HG03575 (cell line): ENCODE measurements around the gene CGB1.

Source experiments
- ATAC-seq: cut with Tn5 transposase; IDR thresholded peaks from one replicate; pipeline ENCODE4 v1.9.1; 2021; ENCODE audit not compliant: unreplicated experiment, insufficient number of reproducible peaks, low FRiP score; ENCODE audit errors: extremely low read depth

The CGB1 gene

GRCh38 chr19:49006905-49007304, 29.8 kb downstream of the CGB1 start:
- ATAC-seq, result no peak

- ATAC-seq, result no peak
Measured at GRCh38 chr19:49004964-49005614, 31.6 kb downstream of the CGB1 start.

- ATAC-seq, result no peak
Measured at GRCh38 chr19:49004133-49004532, 32.6 kb downstream of the CGB1 start.

GRCh38 chr19:48999481-49000325, 37.0 kb downstream of the CGB1 start:
- ATAC-seq, result no peak

DNA sequence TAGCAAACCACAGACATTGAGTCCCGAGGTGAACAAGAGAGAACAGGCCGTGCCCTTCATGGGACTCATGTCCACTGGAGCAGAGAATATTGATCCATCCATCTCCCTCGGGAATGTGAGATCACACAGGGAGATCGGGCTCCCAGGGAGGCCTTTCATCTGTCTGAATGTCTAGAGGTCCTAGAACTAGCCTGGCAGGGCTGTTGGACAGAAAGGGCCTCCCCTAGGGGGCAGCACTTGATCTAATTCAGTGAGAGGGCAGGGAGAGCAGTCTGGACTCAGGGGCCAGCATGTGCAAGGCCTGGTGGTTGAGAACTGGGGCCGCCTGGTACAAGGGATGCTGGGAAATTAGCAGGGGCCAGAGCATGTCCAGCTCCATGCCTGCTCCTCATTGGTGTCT, 38.7 kb downstream of the CGB1 start:
- no peak for ATAC-seq

DNA sequence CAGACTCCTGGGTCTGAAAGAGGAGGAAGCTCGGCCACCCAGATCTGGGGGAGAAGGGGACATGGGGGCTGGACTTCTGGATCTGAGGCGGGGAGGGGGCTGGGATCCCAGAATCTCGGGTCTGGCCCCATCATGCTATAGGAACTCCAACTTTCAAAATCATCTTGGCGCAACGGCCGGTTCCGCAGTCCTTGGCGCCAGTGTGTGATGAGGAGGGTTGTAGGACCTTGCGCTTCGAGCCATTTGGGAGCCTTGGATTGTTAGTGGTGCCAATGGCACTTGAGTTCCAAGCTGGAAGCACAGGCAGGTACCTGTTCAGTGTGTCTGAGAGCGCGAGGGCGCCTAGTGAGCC, 42.7 kb downstream of the CGB1 start:
- ATAC-seq, result no peak

GRCh38 chr19:48993175-48994034, 43.3 kb downstream of the CGB1 start, which contains the start of the genes GYS1 and RUVBL2:
TSS of gene GYS1 (minus strand) at chr19:48993309. CDS start at chr19:48993112, 197 bp downstream.
TSS of gene RUVBL2 (plus strand) at chr19:48993887. CDS start at chr19:48993912, 25 bp downstream.
- peak; percentile 76 for ATAC-seq

DNA sequence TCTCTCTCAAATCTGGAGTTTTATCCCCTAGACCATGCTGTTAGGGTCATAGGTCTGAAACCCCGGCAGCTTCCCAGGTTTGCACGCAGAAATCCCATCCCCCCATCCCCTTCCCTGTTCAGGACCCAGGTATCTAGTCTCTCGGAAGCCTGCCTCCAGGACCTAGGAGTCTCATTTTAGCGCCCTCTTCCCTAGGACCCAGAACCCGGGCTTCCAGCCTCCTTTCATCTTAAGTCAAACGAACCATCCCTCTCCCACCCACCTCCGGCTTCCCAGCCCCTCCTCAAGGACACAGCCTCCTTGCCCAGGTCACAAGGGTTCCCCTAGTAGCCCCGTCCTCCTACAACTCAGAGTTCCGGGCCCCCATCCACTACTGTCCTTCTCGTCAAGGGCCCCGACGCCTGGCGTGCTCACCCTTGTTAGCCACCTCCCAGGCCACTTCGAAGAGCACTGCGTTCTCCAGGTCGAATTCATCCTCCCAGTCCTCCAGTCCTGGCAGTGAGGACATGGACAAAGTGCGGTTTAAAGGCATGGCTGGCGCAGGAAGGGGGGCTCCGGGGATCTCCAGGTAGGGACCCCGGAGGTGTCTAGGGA, 44.0 kb downstream of the CGB1 start:
- no peak for ATAC-seq

- no peak for ATAC-seq
Measured at GRCh38 chr19:48991873-48992580, 44.7 kb downstream of the CGB1 start.

DNA sequence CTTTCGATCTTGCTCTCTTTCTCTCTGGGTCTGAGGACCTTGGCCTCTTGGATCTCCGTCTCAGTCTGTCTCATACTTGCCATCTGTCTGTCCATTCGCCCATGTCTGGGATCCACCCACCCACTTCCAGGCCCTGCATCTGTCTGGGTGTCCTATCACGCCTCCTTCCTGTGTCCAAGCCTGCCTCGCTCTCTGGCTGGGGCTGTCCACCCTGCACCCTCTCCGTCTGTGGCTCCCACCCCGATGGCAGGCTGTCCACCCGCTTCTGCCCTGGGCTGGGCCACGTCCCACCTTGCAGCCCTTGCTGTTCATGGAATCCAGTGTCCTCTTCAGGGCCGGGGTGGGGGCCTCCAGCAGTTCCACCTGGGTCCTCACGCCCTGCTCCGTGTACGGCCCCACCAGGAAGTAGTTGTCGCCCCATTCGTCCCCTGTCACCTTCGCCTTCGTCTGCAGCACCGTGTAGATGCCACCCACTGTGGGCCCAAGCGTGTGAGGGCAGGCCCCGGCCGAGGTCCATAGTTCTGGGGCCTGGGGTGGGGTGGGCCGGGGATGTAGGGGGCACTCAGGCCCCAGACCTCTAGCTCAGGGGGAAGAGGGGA, 45.6 kb downstream of the CGB1 start:
- ATAC-seq, result no peak

DNA sequence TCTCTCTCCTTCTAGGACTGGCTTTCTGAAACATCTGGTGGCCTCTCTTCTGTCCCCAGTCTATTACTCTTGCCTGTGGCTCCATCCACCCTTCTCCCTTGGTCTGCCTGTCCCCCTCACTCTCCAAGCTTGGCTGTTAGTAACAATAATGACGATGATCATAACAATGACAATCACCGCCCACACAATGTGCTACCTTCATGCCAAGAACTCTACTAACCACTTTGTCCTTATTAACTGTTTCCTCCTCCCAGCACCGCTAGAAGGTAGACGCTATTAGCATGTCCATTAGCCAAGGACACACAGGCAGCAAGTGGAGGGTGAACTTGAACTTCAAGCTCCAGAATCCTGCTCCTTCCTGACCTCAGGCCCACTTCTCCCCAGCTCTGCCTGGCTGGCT, 46.3 kb downstream of the CGB1 start:
- ATAC-seq, result no peak

DNA sequence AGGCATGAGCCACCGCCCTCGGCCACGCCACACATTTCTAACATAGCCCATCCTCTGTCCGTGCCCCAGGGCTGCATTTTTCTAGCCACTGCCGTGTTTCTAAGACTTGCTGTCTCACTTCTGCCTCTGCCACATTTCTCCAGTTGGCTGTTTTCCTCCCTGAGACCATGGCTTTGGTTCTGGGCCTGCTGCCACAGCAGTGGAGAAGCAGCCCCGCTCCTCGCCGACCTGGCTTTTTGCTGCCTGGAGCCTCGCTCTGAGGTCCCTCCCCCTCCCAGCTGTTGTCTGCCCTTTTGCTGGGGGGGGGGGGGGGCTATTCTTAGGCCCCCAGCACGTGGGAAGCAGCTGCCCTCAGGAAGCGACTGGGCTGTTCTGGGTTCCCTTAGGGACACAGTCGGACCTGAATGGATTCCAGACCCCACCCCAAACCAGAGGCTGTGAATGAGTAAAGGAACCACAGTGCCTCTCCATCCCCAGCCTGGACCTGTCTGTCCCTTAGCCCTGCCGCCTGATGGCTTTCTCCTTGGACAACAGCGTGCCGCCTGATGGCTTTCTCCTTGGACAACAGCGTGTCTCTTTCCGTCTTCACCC, 46.9 kb downstream of the CGB1 start:
- ATAC-seq, result no peak

DNA sequence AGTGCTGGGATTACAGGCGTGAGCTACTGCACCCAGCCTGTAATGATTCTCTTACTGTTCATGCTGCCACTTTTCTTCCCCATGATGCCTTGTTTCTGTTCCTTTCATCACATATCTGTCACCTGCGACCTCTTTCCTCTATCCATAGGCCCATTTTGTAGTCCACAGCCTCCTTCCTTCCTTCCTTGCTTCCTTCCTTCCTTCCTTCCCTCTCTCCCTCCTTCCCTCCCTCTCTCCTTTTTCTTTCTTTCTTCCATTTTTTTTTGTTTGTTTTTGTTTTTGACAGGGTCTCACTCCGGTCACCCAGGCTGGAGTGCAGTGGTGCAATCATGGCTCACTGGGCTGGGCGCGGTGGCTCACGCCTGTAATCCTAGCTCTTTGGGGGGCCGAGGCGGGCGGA, 47.8 kb downstream of the CGB1 start:
- no peak for ATAC-seq

GRCh38 chr19:48988286-48988685, 48.4 kb downstream of the CGB1 start:
- no peak for ATAC-seq

DNA sequence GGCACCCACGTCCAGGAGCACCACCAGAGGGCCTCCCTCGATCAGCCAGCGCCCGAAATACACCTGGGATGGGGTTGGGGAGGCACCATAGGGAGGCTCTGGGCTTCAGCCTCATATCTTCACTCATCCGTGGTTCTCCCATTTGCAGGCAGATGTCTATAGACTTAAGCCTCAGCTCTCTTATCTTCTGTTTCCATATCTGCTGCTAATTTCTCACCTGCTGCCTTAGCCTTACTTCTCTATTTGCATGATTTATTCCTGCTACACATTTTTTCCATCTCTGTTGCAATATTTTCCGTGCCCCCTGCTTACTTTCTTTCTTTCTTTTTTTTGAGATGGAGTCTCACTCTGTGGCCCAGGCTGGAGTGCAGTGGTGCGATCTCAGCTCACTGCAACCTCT, 49.4 kb downstream of the CGB1 start:
- no peak for ATAC-seq

DNA sequence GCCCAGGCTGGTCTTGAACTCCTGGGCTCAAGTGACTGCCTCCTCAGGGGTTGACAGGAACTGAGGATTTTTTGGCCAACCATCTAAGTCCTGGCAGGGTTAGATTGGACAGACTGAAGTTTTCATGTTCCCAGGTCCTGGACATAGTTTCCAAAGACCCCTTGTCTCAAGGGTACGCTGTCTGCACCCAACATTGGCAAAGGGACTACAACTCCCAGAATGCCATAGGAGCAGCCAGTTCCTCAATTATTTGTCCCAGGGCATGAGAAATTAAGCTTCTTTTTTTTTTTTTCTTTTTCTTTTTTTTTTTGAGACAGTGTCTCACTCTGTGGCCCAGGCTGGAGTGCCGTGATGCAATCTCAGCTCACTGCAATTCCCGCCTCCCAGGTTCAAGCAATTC, 50.5 kb downstream of the CGB1 start:
- ATAC-seq, result no peak

DNA sequence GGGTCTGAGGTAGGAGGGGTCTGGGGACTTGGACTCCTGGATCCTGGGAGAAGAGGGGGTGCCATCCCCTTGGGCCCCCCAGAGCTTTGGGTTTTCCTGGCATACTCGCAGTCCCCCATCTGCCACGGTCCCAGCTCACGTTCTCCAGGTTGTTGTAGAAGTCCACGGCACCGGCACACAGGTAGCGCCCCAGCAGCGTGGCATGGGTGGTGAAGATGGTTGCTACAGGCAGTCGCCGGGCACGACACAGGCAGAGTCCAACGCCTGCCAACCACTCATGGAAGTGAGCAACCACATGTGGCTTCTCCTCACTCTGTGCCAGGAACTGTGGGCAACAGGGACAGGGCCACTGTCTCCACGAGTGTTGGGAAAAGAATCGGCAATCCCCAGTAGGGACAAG, 51.0 kb downstream of the CGB1 start:
- ATAC-seq, result no peak
